DOHH2 (cell line): ENCODE data around the gene SLC44A3.

Source experiments
- H3F3A ChIP-seq: fragments of 200-600 bp; sonication (generic), shearing (Covaris generic); 2 replicates; pipeline ENCODE4 v1.6.0; 2016; ENCODE audit warnings: antibody characterized with exemption, mild to moderate bottlenecking; ENCODE audit not compliant: control insufficient read depth, insufficient read depth
- H3K27ac ChIP-seq: fragments of 200-600 bp; sonication (generic); 2 replicates; pipeline ENCODE4 v1.5.1; 2014; ENCODE audit warnings: low read depth, mild to moderate bottlenecking, low read length, moderate library complexity
- H3K27me3 ChIP-seq: fragments of 200-600 bp; sonication (generic); 2 replicates; pipeline ENCODE4 v1.6.1; 2014; ENCODE audit warnings: mild to moderate bottlenecking, low read length, mixed read lengths; ENCODE audit not compliant: control insufficient read depth
- H3K36me3 ChIP-seq: fragments of 200-600 bp; sonication (generic); 2 replicates; pipeline ENCODE4 v1.6.1; 2014; ENCODE audit warnings: mild to moderate bottlenecking, low read length, moderate library complexity, mixed read lengths; ENCODE audit not compliant: control insufficient read depth
- H3K4me1 ChIP-seq: fragments of 200-600 bp; sonication (generic); 2 replicates; pipeline ENCODE4 v1.6.1; 2014; ENCODE audit warnings: mild to moderate bottlenecking, low read length, mixed read lengths; ENCODE audit not compliant: control insufficient read depth
- H3K4me2 ChIP-seq: fragments of 200-600 bp; sonication (generic); 2 replicates; pipeline ENCODE4 v1.6.0; 2014; ENCODE audit warnings: mild to moderate bottlenecking, low read length, moderate library complexity
- H3K4me3 ChIP-seq: fragments of 200-600 bp; sonication (generic); 2 replicates; pipeline ENCODE4 v1.5.1; 2014; ENCODE audit warnings: mild to moderate bottlenecking, low read length, mixed read lengths
- H3K79me2 ChIP-seq: fragments of 200-600 bp; sonication (generic); 2 replicates; pipeline ENCODE4 v1.6.1; 2014; ENCODE audit warnings: mild to moderate bottlenecking, low read length, mixed read lengths; ENCODE audit not compliant: control insufficient read depth
- H3K9me2 ChIP-seq: fragments of 200-600 bp; sonication (generic); replicated peaks from 2 replicates; pipeline ENCODE4 v1.6.1; 2014; ENCODE audit warnings: mild to moderate bottlenecking, low read length, mixed read lengths; ENCODE audit not compliant: control insufficient read depth
- H3K9me3 ChIP-seq: fragments of 200-600 bp; sonication (generic); 2 replicates; pipeline ENCODE4 v1.6.1; 2014; ENCODE audit warnings: antibody characterized with exemption, low read length, mixed read lengths; ENCODE audit not compliant: control insufficient read depth, insufficient read depth
- H4K20me1 ChIP-seq: fragments of 200-600 bp; sonication (generic); 2 replicates; pipeline ENCODE4 v1.6.0; 2014; ENCODE audit warnings: low read depth, mild to moderate bottlenecking, antibody characterized with exemption, low read length, moderate library complexity; ENCODE audit not compliant: control insufficient read depth, insufficient read depth
- EZH2phosphoT487 ChIP-seq: fragments of 200-600 bp; sonication (generic); IDR thresholded peaks from 2 replicates; pipeline ENCODE4 v1.6.1; 2017; ENCODE audit warnings: borderline replicate concordance, mild to moderate bottlenecking, antibody characterized with exemption, low read length, moderate library complexity, mixed read lengths
- TF ChIP-seq, protein P1 (sequence below): fragments of 200-600 bp; sonication (generic); IDR thresholded peaks from one replicate; pipeline ENCODE4 v1.5.1; 2014; ENCODE audit warnings: antibody characterized with exemption, mild to moderate bottlenecking, low read depth, low read length; ENCODE audit not compliant: poor library complexity, severe bottlenecking

Gene SLC44A3

DNA sequence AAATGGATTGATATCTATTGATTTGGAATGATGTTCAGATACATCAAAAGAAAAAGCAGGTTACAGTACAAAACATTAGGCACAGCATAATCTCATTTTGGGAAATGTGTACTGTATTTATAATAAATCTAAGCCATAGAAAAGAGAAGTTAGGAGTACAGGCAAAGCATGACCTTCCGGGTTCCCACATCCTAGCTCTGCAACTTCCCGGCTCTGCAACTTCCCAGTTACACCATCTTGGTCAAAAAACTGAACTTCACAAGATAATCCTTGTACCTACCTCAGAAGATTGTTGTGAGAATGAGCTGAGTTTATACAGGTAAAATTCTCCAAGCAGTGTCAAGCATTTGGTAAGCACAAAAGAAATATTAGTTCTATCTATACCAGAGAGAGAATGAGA, 21.7 kb upstream of the SLC44A3 start:
- TF ChIP-seq EZH2phosphoT487: no peak
- TF ChIP-seq, protein P1, sequence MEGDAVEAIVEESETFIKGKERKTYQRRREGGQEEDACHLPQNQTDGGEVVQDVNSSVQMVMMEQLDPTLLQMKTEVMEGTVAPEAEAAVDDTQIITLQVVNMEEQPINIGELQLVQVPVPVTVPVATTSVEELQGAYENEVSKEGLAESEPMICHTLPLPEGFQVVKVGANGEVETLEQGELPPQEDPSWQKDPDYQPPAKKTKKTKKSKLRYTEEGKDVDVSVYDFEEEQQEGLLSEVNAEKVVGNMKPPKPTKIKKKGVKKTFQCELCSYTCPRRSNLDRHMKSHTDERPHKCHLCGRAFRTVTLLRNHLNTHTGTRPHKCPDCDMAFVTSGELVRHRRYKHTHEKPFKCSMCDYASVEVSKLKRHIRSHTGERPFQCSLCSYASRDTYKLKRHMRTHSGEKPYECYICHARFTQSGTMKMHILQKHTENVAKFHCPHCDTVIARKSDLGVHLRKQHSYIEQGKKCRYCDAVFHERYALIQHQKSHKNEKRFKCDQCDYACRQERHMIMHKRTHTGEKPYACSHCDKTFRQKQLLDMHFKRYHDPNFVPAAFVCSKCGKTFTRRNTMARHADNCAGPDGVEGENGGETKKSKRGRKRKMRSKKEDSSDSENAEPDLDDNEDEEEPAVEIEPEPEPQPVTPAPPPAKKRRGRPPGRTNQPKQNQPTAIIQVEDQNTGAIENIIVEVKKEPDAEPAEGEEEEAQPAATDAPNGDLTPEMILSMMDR: no peak
- no peaks in the 10 kb centered on the region for H3K79me2 ChIP-seq
- H4K20me1 ChIP-seq: no peaks in the 10 kb centered on the region
- peaks cover 3% of the 10 kb centered on the region; the same call in 1 of the 2 replicates for H3K9me3 ChIP-seq
- H3K36me3 ChIP-seq: no peaks in the 10 kb centered on the region
- no peak overlapping the region for H3K4me3 ChIP-seq
- H3K4me1 ChIP-seq: peaks cover 24% of the 10 kb centered on the region
- no peaks in the 10 kb centered on the region for H3K9me2 ChIP-seq
- no peak overlapping the region for H3K4me2 ChIP-seq
- no peak overlapping the region for H3K27ac ChIP-seq
- H3F3A ChIP-seq: no peaks in the 10 kb centered on the region
- H3K27me3 ChIP-seq: no peaks in the 10 kb centered on the region

DNA sequence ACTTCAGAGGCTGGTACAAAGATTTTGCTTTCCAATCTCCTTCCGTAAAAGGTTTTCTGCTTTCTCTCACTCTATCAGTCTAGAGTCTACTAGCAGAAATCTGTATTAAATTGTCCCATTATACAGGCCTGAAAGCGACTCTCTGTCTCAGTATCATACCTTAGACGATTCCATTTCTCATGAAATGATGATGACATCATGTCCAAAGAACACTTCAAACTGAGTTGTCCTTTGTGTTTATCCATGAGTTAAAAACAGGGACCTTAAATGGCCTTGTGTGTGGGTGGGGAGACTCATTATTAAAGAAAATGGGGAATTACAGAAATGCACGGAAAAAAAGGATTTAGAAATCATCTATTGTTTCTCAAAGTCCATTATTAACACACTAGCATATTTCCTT, 21.0 kb upstream of the SLC44A3 start:
- H3K4me3 ChIP-seq: no peak overlapping the region
- H3K27me3 ChIP-seq: no peaks in the 10 kb centered on the region
- no peaks in the 10 kb centered on the region for H3K79me2 ChIP-seq
- H3K4me2 ChIP-seq: no peak overlapping the region
- no peaks in the 10 kb centered on the region for H4K20me1 ChIP-seq
- H3K9me3 ChIP-seq: no peaks in the 10 kb centered on the region
- no peak for TF ChIP-seq EZH2phosphoT487
- TF ChIP-seq, protein P1: no peak
- peaks cover 24% of the 10 kb centered on the region for H3K4me1 ChIP-seq
- H3K36me3 ChIP-seq: no peaks in the 10 kb centered on the region
- H3F3A ChIP-seq: no peaks in the 10 kb centered on the region
- H3K27ac ChIP-seq: no peak overlapping the region
- no peaks in the 10 kb centered on the region for H3K9me2 ChIP-seq

DNA sequence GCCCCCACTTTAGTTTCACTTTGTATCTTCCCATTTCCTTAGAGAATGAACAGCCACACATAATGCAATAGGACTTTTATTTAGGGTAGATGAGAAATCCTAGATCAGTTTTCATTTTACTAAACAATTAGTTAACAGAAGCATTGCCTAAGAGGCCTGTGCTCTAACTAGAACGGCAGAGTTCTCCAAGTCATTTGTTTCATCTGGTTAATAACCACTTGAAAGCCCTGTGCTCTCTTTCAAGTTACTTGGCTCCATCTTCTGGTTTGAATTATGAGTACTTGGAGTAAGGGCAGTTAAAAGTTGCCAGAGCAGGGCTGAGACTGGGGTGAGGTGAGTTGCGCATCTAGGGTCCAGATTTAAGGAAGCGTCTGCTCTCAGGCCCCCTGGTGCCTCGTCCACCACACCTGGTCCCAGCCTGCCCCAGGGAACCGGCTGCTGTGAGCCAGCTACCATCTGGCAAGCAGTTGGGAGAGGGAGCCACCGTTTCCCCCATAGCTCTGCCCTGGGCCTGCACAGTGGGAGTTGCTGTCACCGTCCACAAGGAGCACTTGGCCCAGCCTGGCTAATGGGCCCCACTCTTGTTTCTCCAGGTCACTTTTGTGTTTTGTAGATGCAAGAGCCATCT, 18.1 kb upstream of the SLC44A3 start:
- Histone ChIP-seq H3K4me2 (0 out of 2 replicates have a peak overlapping the region, but pooled peaks have one; percentile 5), H3K4me3 (no peak overlapping the region), H4K20me1 (no peaks in the 10 kb centered on the region), H3K9me2 (no peaks in the 10 kb centered on the region), H3K27ac (no peak overlapping the region), H3K36me3 (no peaks in the 10 kb centered on the region), H3K9me3 (no peaks in the 10 kb centered on the region), H3K79me2 (no peaks in the 10 kb centered on the region), H3K27me3 (no peaks in the 10 kb centered on the region), H3K4me1 (peaks cover 5% of the 10 kb centered on the region; the same call in 1 of the 2 replicates), H3F3A (no peaks in the 10 kb centered on the region)
- TF ChIP-seq, protein P1: peak; percentile 20
- no peak for TF ChIP-seq EZH2phosphoT487
